Endodermal cell (in vitro differentiated cells): ENCODE data around the gene ARMH1. TPM values are rescaled to one million over a fixed set of nuclear protein-coding genes. Genes with fewer than 3 reads are reported as not detected.

Experiments used
- DNase-seq: peaks from one replicate; pipeline ENCODE4 v3.0.0-alpha.2; 2017
- H3K27ac ChIP-seq: 2 replicates; pipeline ENCODE4 v1.5.1; 2013; ENCODE audit warnings: mild to moderate bottlenecking, low read depth, low read length, moderate library complexity
- H3K27me3 ChIP-seq: 2 replicates; pipeline ENCODE4 v1.6.1; 2013; ENCODE audit warnings: mild to moderate bottlenecking, low read length, moderate library complexity; ENCODE audit not compliant: insufficient read depth, control insufficient read depth, poor library complexity, severe bottlenecking
- H3K36me3 ChIP-seq: 2 replicates; pipeline ENCODE4 v1.7.0; 2013; ENCODE audit warnings: mild to moderate bottlenecking, low read length, moderate library complexity; ENCODE audit not compliant: control insufficient read depth, insufficient read depth
- H3K4me1 ChIP-seq: one replicate; pipeline ENCODE4 v1.7.0; 2013; ENCODE audit warnings: low read length; ENCODE audit not compliant: control insufficient read depth, insufficient read depth
- H3K4me3 ChIP-seq: 2 replicates; pipeline ENCODE4 v1.5.1; 2013; ENCODE audit warnings: mild to moderate bottlenecking, low read length, moderate library complexity
- H3K9ac ChIP-seq: 2 replicates; pipeline ENCODE4 v1.6.1; 2013; ENCODE audit warnings: mild to moderate bottlenecking, low read length, moderate library complexity; ENCODE audit not compliant: poor library complexity, severe bottlenecking; ENCODE audit errors: extremely low read depth
- H3K9me3 ChIP-seq: 2 replicates; pipeline ENCODE4 v1.6.1; 2013; ENCODE audit warnings: mild to moderate bottlenecking, low read length, moderate library complexity; ENCODE audit not compliant: control insufficient read depth
- H3K27ac Mint-ChIP-seq: 2 replicates; pipeline ENCODE4 v1.8.0; 2020; ENCODE audit warnings: mixed read lengths
- H3K27me3 Mint-ChIP-seq: 2 replicates; pipeline ENCODE4 v1.8.0; 2021; ENCODE audit warnings: mild to moderate bottlenecking, mixed read lengths; ENCODE audit not compliant: insufficient read depth
- H3K36me3 Mint-ChIP-seq: 2 replicates; pipeline ENCODE4 v1.8.0; 2020; ENCODE audit warnings: low read depth, mixed read lengths
- H3K4me1 Mint-ChIP-seq: 2 replicates; pipeline ENCODE4 v1.8.0; 2020; ENCODE audit warnings: mixed read lengths
- H3K4me3 Mint-ChIP-seq: 2 replicates; pipeline ENCODE4 v1.8.0; 2020; ENCODE audit warnings: mild to moderate bottlenecking, moderate library complexity, mixed read lengths
- H3K9me3 Mint-ChIP-seq: 2 replicates; pipeline ENCODE4 v1.8.0; 2020; ENCODE audit warnings: mild to moderate bottlenecking, mixed read lengths
- WGBS, 2 experiments: methylation state at CpG; one replicate each; pipeline versions ENCODE4 v1.1.5 to v1.1.7; 2013; ENCODE audit warnings: missing lambda C conversion rate in 2 of 2, mixed read lengths in 1 of 2; ENCODE audit not compliant: insufficient coverage in 1 of 2, insufficient read length in 1 of 2; 5-methylcytosine and 5-hydroxymethylcytosine counted together
- long read RNA-seq, 4 experiments: library from polyadenylated mRNA in 2 of 4; library from RNA in 1 of 4; library from capped mRNA in 1 of 4; stranded (forward) in 3 of 4; unstranded in 1 of 4; transcript quantifications; one replicate each; pipeline ENCODE4 v2.0.0, GENCODE V29; 2020 to 2021; ENCODE audit warnings: inconsistent platforms in 1 of 4
- polyA plus RNA-seq, 2 experiments: library from polyadenylated mRNA; stranded (reverse); fragments of 50-300 nt; gene quantifications; one replicate each; pipeline ENCODE4 v1.2.3, GENCODE V29; 2013
- total RNA-seq, 2 donors: library from RNA; stranded (reverse); fragmentation: NEBNext Ultra II Directional in 1 of 2; extraction: Animal tissue kit (Norgen Biotek cat#: 25700) in 1 of 2; gene quantifications; 2 replicates in 1 of 2; 3 replicates in 1 of 2; pipeline ENCODE4 v1.2.1, GENCODE V29; 2021
- TF ChIP-seq, protein P1 (sequence below): fragments of 200-600 bp; sonication (generic); conservative IDR thresholded peaks from 2 replicates; pipeline ENCODE4 v1.5.0; 2021; ENCODE audit warnings: antibody characterized with exemption, mild to moderate bottlenecking

Gene ARMH1
- total RNA-seq, result 1 to 10 TPM; 3.9 to 6.3 TPM
- 6.3 TPM for polyA plus RNA-seq (2013, experiment 1 of 2)
- 3.6 TPM for polyA plus RNA-seq (2013, experiment 2 of 2)
- long read RNA-seq, experiment 1, result 0 reads
- long read RNA-seq, experiment 2, partial matches to known transcripts, result 0 of 4 reads
- long read RNA-seq, experiment 2, other reads (novel, unspliced or antisense), result 4 of 4 reads
- long read RNA-seq, experiment 3, partial matches to known transcripts, result 0 of 2 reads
- long read RNA-seq, experiment 3, other reads (novel, unspliced or antisense), result 2 of 2 reads
- long read RNA-seq, experiment 4, result 0 reads

DNA sequence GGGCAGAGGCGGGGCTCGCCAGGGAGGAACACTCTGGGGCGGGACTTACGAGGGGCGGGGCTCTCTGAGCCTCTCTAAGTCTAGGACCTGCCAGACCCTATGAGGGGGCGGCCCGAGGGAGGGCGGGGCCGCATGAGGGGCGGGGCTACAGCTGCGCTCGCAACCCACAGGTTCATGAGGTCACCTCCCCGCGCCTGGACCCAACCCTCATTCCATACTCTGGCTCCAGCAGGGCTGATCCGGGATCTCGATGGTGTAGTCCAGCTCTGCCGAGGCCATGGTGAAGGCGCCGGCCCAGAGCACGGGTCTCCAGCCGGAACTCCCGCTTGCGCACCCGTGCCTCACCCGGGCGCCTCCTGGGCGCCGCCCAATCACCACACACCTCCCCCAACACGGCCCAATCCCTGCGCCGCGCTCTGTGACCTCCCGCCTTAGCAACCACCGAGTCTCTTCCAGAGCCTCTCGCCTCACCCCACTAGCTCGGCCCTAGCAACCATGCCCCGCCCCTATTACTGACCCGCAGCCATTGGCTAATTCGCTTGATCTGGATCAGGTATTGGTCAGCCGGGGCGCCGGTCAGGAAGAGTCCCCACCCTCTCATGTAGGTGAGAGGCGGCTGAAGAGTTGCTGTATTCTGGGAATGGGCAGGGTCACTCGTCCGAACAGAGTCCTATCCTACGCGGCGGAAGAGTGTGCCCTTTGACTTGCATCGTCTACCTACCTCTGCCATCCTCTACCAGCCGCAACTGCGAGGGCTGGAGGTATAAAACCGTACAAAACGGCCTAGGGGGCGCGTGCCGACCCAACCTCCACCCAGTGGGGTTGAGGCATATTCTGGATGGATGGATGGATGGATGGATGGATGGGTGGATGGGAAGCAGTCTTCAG is at the start of gene ARMH1, which contains the start of gene TMEM53:
Gene ARMH1 (plus strand): TSS at position 602 of the 888 bp plus-strand sequence. CDS start 14,984 bp downstream, outside the sequence.
Gene TMEM53 (minus strand): TSS at position 369 of the 888 bp plus-strand sequence. CDS start 90 bp downstream, at position 279.
- 1% methylated on average over 42 to 56 of the region's 56 CpGs for WGBS, 2 experiments
- H3K27ac ChIP-seq, result peak within 1 kb of the TSS; percentile 82
- H3K36me3 ChIP-seq, result no peaks in the 10 kb centered on the region
- peak within 1 kb of the TSS; percentile 86 for H3K4me3 ChIP-seq
- Mint-ChIP-seq H3K27ac (peak within 1 kb of the TSS; percentile 95), H3K27me3 (no peaks in the 10 kb centered on the region), H3K9me3 (no peaks in the 10 kb centered on the region), H3K4me1 (peaks cover 15% of the 10 kb centered on the region), H3K4me3 (peak within 1 kb of the TSS; percentile 79), H3K36me3 (peaks cover 2% of the 10 kb centered on the region)
- no peaks in the 10 kb centered on the region for H3K9me3 ChIP-seq
- TF ChIP-seq, protein P1, sequence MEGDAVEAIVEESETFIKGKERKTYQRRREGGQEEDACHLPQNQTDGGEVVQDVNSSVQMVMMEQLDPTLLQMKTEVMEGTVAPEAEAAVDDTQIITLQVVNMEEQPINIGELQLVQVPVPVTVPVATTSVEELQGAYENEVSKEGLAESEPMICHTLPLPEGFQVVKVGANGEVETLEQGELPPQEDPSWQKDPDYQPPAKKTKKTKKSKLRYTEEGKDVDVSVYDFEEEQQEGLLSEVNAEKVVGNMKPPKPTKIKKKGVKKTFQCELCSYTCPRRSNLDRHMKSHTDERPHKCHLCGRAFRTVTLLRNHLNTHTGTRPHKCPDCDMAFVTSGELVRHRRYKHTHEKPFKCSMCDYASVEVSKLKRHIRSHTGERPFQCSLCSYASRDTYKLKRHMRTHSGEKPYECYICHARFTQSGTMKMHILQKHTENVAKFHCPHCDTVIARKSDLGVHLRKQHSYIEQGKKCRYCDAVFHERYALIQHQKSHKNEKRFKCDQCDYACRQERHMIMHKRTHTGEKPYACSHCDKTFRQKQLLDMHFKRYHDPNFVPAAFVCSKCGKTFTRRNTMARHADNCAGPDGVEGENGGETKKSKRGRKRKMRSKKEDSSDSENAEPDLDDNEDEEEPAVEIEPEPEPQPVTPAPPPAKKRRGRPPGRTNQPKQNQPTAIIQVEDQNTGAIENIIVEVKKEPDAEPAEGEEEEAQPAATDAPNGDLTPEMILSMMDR, result no peak
- H3K27me3 ChIP-seq, result no peaks in the 10 kb centered on the region
- no peaks in the 10 kb centered on the region for H3K4me1 ChIP-seq
- H3K9ac ChIP-seq, result peak within 1 kb of the TSS; percentile 73
- peak; percentile 100 for DNase-seq

DNA sequence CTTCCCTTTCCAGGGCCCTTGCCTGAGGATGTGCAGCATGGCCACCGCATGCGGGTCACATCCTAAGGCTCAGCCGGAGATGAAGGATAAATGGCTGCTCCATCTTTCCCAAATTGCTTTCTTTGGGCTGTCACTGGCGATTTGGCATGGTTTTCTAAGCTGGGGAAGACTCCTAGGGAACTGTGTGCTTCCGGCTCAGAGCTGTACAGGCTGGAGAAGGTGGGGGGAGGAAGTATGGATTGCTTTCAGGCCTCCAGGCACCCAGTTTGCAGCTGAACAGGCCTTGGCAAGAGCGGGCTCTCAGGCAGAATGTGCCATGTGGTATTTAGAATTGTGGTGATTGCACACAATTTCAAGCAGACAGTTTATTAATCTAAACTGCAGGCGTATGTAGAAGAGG is 49.2 kb upstream of the ARMH1 start:
- peak overlapping the region; percentile 41 for H3K27ac ChIP-seq
- TF ChIP-seq, protein P1, result no peak
- no peaks in the 10 kb centered on the region for H3K36me3 ChIP-seq
- H3K9ac ChIP-seq, result no peak overlapping the region
- H3K27me3 Mint-ChIP-seq, result peaks cover 11% of the 10 kb centered on the region
- peaks cover 6% of the 10 kb centered on the region for H3K4me1 Mint-ChIP-seq
- H3K36me3 Mint-ChIP-seq, result no peaks in the 10 kb centered on the region
- H3K4me1 ChIP-seq, result no peaks in the 10 kb centered on the region
- no peaks in the 10 kb centered on the region for H3K9me3 Mint-ChIP-seq
- no peak for DNase-seq
- H3K27ac Mint-ChIP-seq, result no peak overlapping the region
- no peak overlapping the region for H3K4me3 ChIP-seq
- no peak overlapping the region for H3K4me3 Mint-ChIP-seq
- H3K9me3 ChIP-seq, result no peaks in the 10 kb centered on the region
- H3K27me3 ChIP-seq, result no peaks in the 10 kb centered on the region
- WGBS, 2 experiments, result 88 to 91% methylated on average over 4 to 7 of the region's 7 CpGs

DNA sequence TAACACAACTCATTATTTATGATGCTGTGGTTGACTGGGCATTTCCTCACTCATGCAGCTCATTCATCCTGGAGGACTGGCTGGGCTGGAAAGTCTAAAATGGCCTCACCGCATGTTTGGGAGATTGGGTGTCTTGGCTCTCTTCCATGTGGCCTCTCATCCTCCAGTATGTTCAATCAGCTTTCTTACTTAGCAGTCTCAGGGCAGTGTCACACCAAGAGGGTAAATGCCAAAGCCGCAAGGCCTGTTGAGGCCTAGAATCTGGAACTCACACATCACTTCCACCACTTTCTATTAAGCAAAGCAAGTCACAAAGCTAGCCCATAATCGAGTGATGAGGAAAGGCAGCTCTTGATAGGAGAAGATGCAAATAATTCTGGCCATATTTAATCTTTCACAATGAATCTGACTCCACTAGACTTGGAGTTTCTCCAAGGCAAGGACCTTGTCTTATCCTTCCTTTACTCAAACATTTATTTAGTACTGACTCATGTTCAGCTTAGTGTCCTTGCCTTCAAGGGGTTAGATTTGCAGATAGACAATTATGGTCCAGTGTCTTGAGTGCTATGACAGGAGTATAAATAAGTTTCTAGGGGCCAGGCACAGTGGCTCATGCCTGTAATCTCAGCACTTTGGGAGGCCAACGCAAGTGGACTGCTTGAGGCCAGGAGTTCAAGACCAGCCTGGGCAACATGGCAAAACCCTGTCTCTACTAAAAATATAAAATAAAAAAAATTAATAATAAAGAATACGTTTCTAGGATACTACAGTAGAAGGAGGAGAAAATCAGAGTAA is 45.4 kb upstream of the ARMH1 start:
- Histone ChIP-seq H3K4me3 (no peak overlapping the region), H3K27ac (no peak overlapping the region), H3K4me1 (peaks cover 6% of the 10 kb centered on the region), H3K9ac (no peak overlapping the region), H3K9me3 (no peaks in the 10 kb centered on the region), H3K36me3 (peaks cover 11% of the 10 kb centered on the region), H3K27me3 (no peaks in the 10 kb centered on the region)
- Mint-ChIP-seq H3K27ac (no peak overlapping the region), H3K36me3 (peaks cover 10% of the 10 kb centered on the region), H3K4me3 (no peak overlapping the region), H3K27me3 (peaks cover 9% of the 10 kb centered on the region), H3K4me1 (peaks cover 16% of the 10 kb centered on the region), H3K9me3 (no peaks in the 10 kb centered on the region)
- TF ChIP-seq, protein P1, result no peak
- 94 to 100% methylated on average over 3 to 5 of the region's 5 CpGs for WGBS, 2 experiments
- no peak for DNase-seq
